ENCODE results near the gene RTL10. TPM values are rescaled to one million over a fixed set of nuclear protein-coding genes. Genes with fewer than 3 reads are reported as not detected.

Gene RTL10
- total and polyA plus RNA-seq, 4 donors = 7.4 to 22.7 (median 11.6) TPM

- peaks cover 0 to 34% (median 0%) of the 10 kb centered on the region in 4 donors for H3K36me3 ChIP-seq (ENCODE audit: control insufficient read depth in 4 of 4, insufficient read depth in 4 of 4, low read length in 4 of 4)
- H3K9ac ChIP-seq (ENCODE audit: insufficient read depth in 1 of 2, low read length in 2 of 2) = no peak overlapping the region
- no peaks in the 10 kb centered on the region for H3K27me3 ChIP-seq (ENCODE audit: control insufficient read depth in 3 of 3, insufficient read depth in 3 of 3, low read length in 2 of 3)
- TF ChIP-seq, protein P1, sequence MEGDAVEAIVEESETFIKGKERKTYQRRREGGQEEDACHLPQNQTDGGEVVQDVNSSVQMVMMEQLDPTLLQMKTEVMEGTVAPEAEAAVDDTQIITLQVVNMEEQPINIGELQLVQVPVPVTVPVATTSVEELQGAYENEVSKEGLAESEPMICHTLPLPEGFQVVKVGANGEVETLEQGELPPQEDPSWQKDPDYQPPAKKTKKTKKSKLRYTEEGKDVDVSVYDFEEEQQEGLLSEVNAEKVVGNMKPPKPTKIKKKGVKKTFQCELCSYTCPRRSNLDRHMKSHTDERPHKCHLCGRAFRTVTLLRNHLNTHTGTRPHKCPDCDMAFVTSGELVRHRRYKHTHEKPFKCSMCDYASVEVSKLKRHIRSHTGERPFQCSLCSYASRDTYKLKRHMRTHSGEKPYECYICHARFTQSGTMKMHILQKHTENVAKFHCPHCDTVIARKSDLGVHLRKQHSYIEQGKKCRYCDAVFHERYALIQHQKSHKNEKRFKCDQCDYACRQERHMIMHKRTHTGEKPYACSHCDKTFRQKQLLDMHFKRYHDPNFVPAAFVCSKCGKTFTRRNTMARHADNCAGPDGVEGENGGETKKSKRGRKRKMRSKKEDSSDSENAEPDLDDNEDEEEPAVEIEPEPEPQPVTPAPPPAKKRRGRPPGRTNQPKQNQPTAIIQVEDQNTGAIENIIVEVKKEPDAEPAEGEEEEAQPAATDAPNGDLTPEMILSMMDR (IDR thresholded peaks at IDR 0.05; ENCODE audit: control extremely low read depth, extremely low read depth) = no peak
- H3K4me1 ChIP-seq (ENCODE audit: control insufficient read depth in 5 of 5, insufficient read depth in 5 of 5, low read length in 5 of 5) = peaks cover 0 to 19% (median 0%) of the 10 kb centered on the region in 5 donors
- no peaks in the 10 kb centered on the region for H3K9me3 ChIP-seq (ENCODE audit: control insufficient read depth in 4 of 4, insufficient read depth in 3 of 4, low read length in 3 of 4)
- DNase-seq (no peak), ATAC-seq (ENCODE audit: insufficient read depth, low FRiP score) (no peak)
- 91 to 92% methylated on average over 13 of the region's 13 CpGs for WGBS, 2 donors
- H3K27ac ChIP-seq (ENCODE audit: low read depth in 1 of 2, low read length in 1 of 2) = no peak overlapping the region
- H3K4me3 ChIP-seq = no peak overlapping the region
These were observed 46.2 kb upstream of the RTL10 start for GRCh38 chr22:19900707-19901436.

DNA sequence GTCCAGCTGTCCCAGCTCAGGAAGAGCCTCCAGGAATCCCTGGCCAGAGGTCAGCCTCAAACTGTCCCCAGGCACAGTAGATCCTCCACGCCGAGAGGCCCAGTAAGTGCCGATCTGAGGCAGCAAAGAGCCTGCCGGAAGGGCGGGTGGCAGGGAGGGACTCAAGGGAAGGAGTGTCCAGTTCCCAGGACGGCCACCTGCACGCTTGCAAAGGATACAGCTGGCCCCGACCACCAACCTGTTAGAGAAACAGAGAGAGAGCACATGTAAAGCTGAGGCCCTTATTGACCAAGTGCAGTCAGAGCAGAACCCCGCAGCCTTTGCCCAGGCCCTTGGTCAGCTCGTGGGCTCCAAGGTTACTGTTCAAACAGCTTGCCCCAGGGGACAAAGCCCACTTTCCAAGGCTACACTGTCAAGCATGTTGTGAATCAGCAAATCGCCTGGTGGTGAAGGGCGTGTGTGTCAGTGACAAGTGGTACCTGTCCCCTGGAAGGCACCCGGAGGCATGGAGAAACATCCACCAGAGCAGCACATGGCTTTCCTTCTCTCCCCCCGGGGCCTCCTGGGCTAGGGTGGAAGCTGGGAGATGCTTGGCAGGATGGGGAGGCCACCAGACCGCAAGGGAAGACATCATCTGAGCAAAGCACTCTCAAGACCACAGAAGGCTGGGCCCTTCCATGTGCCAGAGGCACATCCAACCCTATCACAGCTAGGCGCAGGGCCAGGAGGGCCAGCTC lies 44.3 kb upstream of the RTL10 start:
- H3K4me1 ChIP-seq (ENCODE audit: control insufficient read depth in 5 of 5, insufficient read depth in 5 of 5, low read length in 5 of 5) = peaks cover 0 to 15% (median 0%) of the 10 kb centered on the region in 5 donors
- ATAC-seq (ENCODE audit: insufficient read depth, low FRiP score) = no peak
- H3K27me3 ChIP-seq (ENCODE audit: control insufficient read depth in 3 of 3, insufficient read depth in 3 of 3, low read length in 2 of 3) = no peaks in the 10 kb centered on the region
- no peak overlapping the region for H3K27ac ChIP-seq (ENCODE audit: low read depth in 1 of 2, low read length in 1 of 2)
- 91 to 96% methylated on average over 16 of the region's 16 CpGs for WGBS, 2 donors
- TF ChIP-seq, protein P1 (IDR thresholded peaks at IDR 0.05; ENCODE audit: control extremely low read depth, extremely low read depth) = no peak
- no peak for DNase-seq
- peaks cover 0 to 32% (median 0%) of the 10 kb centered on the region in 4 donors for H3K36me3 ChIP-seq (ENCODE audit: control insufficient read depth in 4 of 4, insufficient read depth in 4 of 4, low read length in 4 of 4)
- no peak overlapping the region for H3K9ac ChIP-seq (ENCODE audit: insufficient read depth in 1 of 2, low read length in 2 of 2)
- no peak overlapping the region for H3K4me3 ChIP-seq
- no peaks in the 10 kb centered on the region for H3K9me3 ChIP-seq (ENCODE audit: control insufficient read depth in 4 of 4, insufficient read depth in 3 of 4, low read length in 3 of 4)

GRCh38 chr22:19898145-19898544 lies 43.5 kb upstream of the RTL10 start:
- TF ChIP-seq, protein P1 (IDR thresholded peaks at IDR 0.05; ENCODE audit: control extremely low read depth, extremely low read depth) = no peak
- no peak overlapping the region for H3K27ac ChIP-seq (ENCODE audit: low read depth in 1 of 2, low read length in 1 of 2)
- H3K27me3 ChIP-seq (ENCODE audit: control insufficient read depth in 3 of 3, insufficient read depth in 3 of 3, low read length in 2 of 3) = no peaks in the 10 kb centered on the region
- H3K4me1 ChIP-seq (ENCODE audit: control insufficient read depth in 5 of 5, insufficient read depth in 5 of 5, low read length in 5 of 5) = peaks cover 0 to 15% (median 0%) of the 10 kb centered on the region in 5 donors
- peaks cover 0 to 34% (median 0%) of the 10 kb centered on the region in 4 donors for H3K36me3 ChIP-seq (ENCODE audit: control insufficient read depth in 4 of 4, insufficient read depth in 4 of 4, low read length in 4 of 4)
- no peak for DNase-seq
- H3K9me3 ChIP-seq (ENCODE audit: control insufficient read depth in 4 of 4, insufficient read depth in 3 of 4, low read length in 3 of 4) = no peaks in the 10 kb centered on the region
- H3K4me3 ChIP-seq = no peak overlapping the region
- H3K9ac ChIP-seq (ENCODE audit: insufficient read depth in 1 of 2, low read length in 2 of 2) = no peak overlapping the region
- 95 to 96% methylated on average over 7 of the region's 7 CpGs for WGBS, 2 donors
- ATAC-seq (ENCODE audit: insufficient read depth, low FRiP score) = no peak

Data from lung (tissue), 12 donors.